Esophagus muscularis mucosa (tissue), 4 donors: ENCODE measurements around the gene CFL1. TPM values are rescaled to one million over a fixed set of nuclear protein-coding genes. Genes with fewer than 3 reads are reported as not detected.

ENCODE experiments used
- DNase-seq: peaks from one replicate; pipeline ENCODE4 v3.0.0-alpha.2; 2017; ENCODE audit errors: extremely low spot score
- H3K27ac ChIP-seq, 4 donors: fragments of 200-600 bp; sonication (generic); replicated peaks in 1 of 4; 1 replicate in 3 of 4; 2 replicates in 1 of 4; pipeline ENCODE4 v1.5.1; 2016 to 2019; ENCODE audit warnings: mild to moderate bottlenecking in 1 of 4
- H3K27me3 ChIP-seq, 4 donors: fragments of 200-600 bp; sonication (generic); one replicate each; pipeline versions ENCODE4 v1.5.1 to v1.6.0; 2016 to 2019
- H3K36me3 ChIP-seq, 4 donors: fragments of 200-600 bp; sonication (generic); one replicate each; pipeline ENCODE4 v1.5.1; 2016 to 2019
- H3K4me1 ChIP-seq, 4 donors: fragments of 200-600 bp; sonication (generic); one replicate each; pipeline ENCODE4 v1.5.1; 2016 to 2019
- H3K4me3 ChIP-seq, 4 donors: fragments of 200-600 bp; sonication (generic); 1 replicate in 2 of 4; 2 replicates in 2 of 4; pipeline ENCODE4 v1.5.1; 2016 to 2019; ENCODE audit warnings: mild to moderate bottlenecking in 4 of 4, moderate library complexity in 1 of 4
- H3K9me3 ChIP-seq, 4 donors: fragments of 200-600 bp; sonication (generic); 1 replicate in 3 of 4; 2 replicates in 1 of 4; pipeline ENCODE4 v1.5.1; 2016 to 2019
- CTCF ChIP-seq, 3 experiments: fragments of 200-600 bp in 2 of 3; fragments of 450-650 bp in 1 of 3; sonication (generic) in 2 of 3; IDR thresholded peaks; one replicate each; pipeline ENCODE4 v1.5.1; 2017 to 2019; ENCODE audit warnings: antibody characterized with exemption in 3 of 3, mild to moderate bottlenecking in 2 of 3, moderate library complexity in 1 of 3
- EP300 ChIP-seq: sonication (generic); formaldehyde crosslinking; IDR thresholded peaks from one replicate; pipeline ENCODE4 v1.6.1; 2017; ENCODE audit warnings: antibody characterized with exemption
- POLR2A ChIP-seq: fragments of 450-650 bp; IDR thresholded peaks from one replicate; pipeline ENCODE4 v1.6.1; 2017; ENCODE audit warnings: antibody characterized with exemption, moderate library complexity, mild to moderate bottlenecking, low read depth
- POLR2AphosphoS5 ChIP-seq, 2 donors: sonication (generic); formaldehyde crosslinking; IDR thresholded peaks; one replicate each; pipeline ENCODE4 v1.6.1; 2017; ENCODE audit warnings: antibody characterized with exemption in 2 of 2
- WGBS: methylation state at CpG from one replicate; pipeline ENCODE4 v1.1.5; 2018; 5-methylcytosine and 5-hydroxymethylcytosine counted together
- intact Hi-C: fragments of 100-400 bp; cut with DNase I; formaldehyde crosslinking; loops from one replicate; pipeline ENCODE4 v1.15.1; 2023
- total RNA-seq, 4 donors: library from RNA; depleted of rRNA; stranded (reverse); fragments of >200 nt; gene quantifications; one replicate each; pipeline versions ENCODE4 v1.1.0 to v1.2.1, GENCODE V29; 2016

CFL1 gene
- 100 to 1,000 TPM; 610 to 793 (median 738) TPM for total RNA-seq

GRCh38 chr11:65857853-65858680, at the start of gene CFL1:
Gene CFL1 (minus strand): TSS chr11:65858180. CDS start chr11:65858099, 81 bp downstream.
- Histone ChIP-seq H3K9me3 (no peaks in the 10 kb centered on the region), H3K4me3 (peak within 1 kb of the TSS; percentile 98 to 100 (median 99)), H3K27ac (peak within 1 kb of the TSS; percentile 98 to 100 (median 98)), H3K4me1 (peaks cover 40 to 76% (median 70%) of the 10 kb centered on the region in 4 donors), H3K36me3 (peaks cover 26 to 56% (median 47%) of the 10 kb centered on the region in 4 donors), H3K27me3 (no peaks in the 10 kb centered on the region)
- intact Hi-C loops: no loop called here
- WGBS: 1% methylated on average over 30 of the region's 92 CpGs
- peak; percentile 99 for DNase-seq
- TF ChIP-seq CTCF (IDR thresholded peaks at IDR 0.05): peak in 1 of 3 experiments; percentile 27
- peak; percentile 98 for TF ChIP-seq POLR2A
- peak; percentile 99 for TF ChIP-seq POLR2AphosphoS5 (IDR thresholded peaks at IDR 0.05)
- no peak for TF ChIP-seq EP300

GRCh38 chr11:65906602-65907001, 48.6 kb upstream of the CFL1 start:
- 87% methylated on average over 5 of the region's 5 CpGs for WGBS
- H3K4me3 ChIP-seq: no peak overlapping the region
- intact Hi-C loops: no loop called here
- TF ChIP-seq POLR2AphosphoS5 (IDR thresholded peaks at IDR 0.05): no peak
- TF ChIP-seq CTCF (IDR thresholded peaks at IDR 0.05): no peak
- TF ChIP-seq EP300: no peak
- no peak for TF ChIP-seq POLR2A
- no peaks in the 10 kb centered on the region for H3K27me3 ChIP-seq
- no peaks in the 10 kb centered on the region for H3K9me3 ChIP-seq
- H3K36me3 ChIP-seq: no peaks in the 10 kb centered on the region
- DNase-seq: no peak
- H3K4me1 ChIP-seq: peaks cover 5 to 7% (median 6%) of the 10 kb centered on the region in 4 donors
- H3K27ac ChIP-seq: no peak overlapping the region

GRCh38 chr11:65903715-65904114, 45.7 kb upstream of the CFL1 start:
- no peak overlapping the region for H3K27ac ChIP-seq
- H3K4me1 ChIP-seq: peaks cover 16 to 23% (median 22%) of the 10 kb centered on the region in 4 donors
- WGBS: 91% methylated on average over 8 of the region's 8 CpGs
- no peak for TF ChIP-seq POLR2AphosphoS5 (IDR thresholded peaks at IDR 0.05)
- TF ChIP-seq EP300: no peak
- TF ChIP-seq CTCF (IDR thresholded peaks at IDR 0.05): no peak
- no peak for TF ChIP-seq POLR2A
- intact Hi-C loops: no loop called here
- no peak for DNase-seq
- H3K27me3 ChIP-seq: peaks cover 0 to 11% (median 0%) of the 10 kb centered on the region in 4 donors
- no peak overlapping the region for H3K4me3 ChIP-seq
- no peaks in the 10 kb centered on the region for H3K36me3 ChIP-seq
- H3K9me3 ChIP-seq: no peaks in the 10 kb centered on the region

GRCh38 chr11:65903068-65903481, 45.1 kb upstream of the CFL1 start:
- H3K27ac ChIP-seq: no peak overlapping the region
- no peaks in the 10 kb centered on the region for H3K9me3 ChIP-seq
- no peak overlapping the region for H3K4me3 ChIP-seq
- peaks cover 0 to 11% (median 0%) of the 10 kb centered on the region in 4 donors for H3K27me3 ChIP-seq
- no peak for DNase-seq
- 31% methylated on average over 5 of the region's 5 CpGs for WGBS
- no peak for TF ChIP-seq POLR2AphosphoS5 (IDR thresholded peaks at IDR 0.05)
- no peak for TF ChIP-seq CTCF (IDR thresholded peaks at IDR 0.05)
- TF ChIP-seq EP300: no peak
- TF ChIP-seq POLR2A: no peak
- H3K4me1 ChIP-seq: peaks cover 16 to 24% (median 23%) of the 10 kb centered on the region in 4 donors
- H3K36me3 ChIP-seq: no peaks in the 10 kb centered on the region
- intact Hi-C loops: no loop called here
